ENCODE measurements around the gene MAP3K10. TPM values are rescaled to one million over a fixed set of nuclear protein-coding genes. Genes with fewer than 3 reads are reported as not detected.

Gene MAP3K10
- total and polyA plus RNA-seq, 2 of the 13 experiments (the other 11 are each of a cell fraction or from before 2014, with no cell fraction given): 3.4 to 5.0 TPM

GRCh38 chr19:40231544-40232424 is 40.6 kb downstream of the MAP3K10 start (continued):
- TF ChIP-seq ARID5B (CRISPR knock-in tag; IDR thresholded peaks at IDR 0.05) (peak; percentile 86), ZNF383 (CRISPR knock-in tag; IDR thresholded peaks at IDR 0.05; ENCODE audit: borderline replicate concordance) (no peak), IRF2 (CRISPR knock-in tag; IDR thresholded peaks at IDR 0.05) (peak; percentile 76), ZFYVE20 (CRISPR knock-in tag; IDR thresholded peaks at IDR 0.05; ENCODE audit: borderline replicate concordance, low read depth) (no peak), HHEX (CRISPR knock-in tag; IDR thresholded peaks at IDR 0.05) (no peak), SCMH1 (CRISPR knock-in tag; IDR thresholded peaks at IDR 0.05; ENCODE audit: borderline replicate concordance) (no peak), ZNF251 (CRISPR knock-in tag; IDR thresholded peaks at IDR 0.05) (no peak), NR1H2 (CRISPR knock-in tag; IDR thresholded peaks at IDR 0.05; ENCODE audit: borderline replicate concordance, low read depth) (no peak), ZNF512 (CRISPR knock-in tag; IDR thresholded peaks at IDR 0.05) (0 out of 2 replicates have a peak, but pooled peaks have one; percentile 26), KDM6A (CRISPR knock-in tag; IDR thresholded peaks at IDR 0.05; ENCODE audit: low read depth) (peak; percentile 88; the same call in 1 of the 2 replicates), SNAI1 (CRISPR knock-in tag; IDR thresholded peaks at IDR 0.05; ENCODE audit: borderline replicate concordance) (no peak), KLF15 (CRISPR knock-in tag; IDR thresholded peaks at IDR 0.05; ENCODE audit: borderline replicate concordance) (no peak), ZC3H4 (CRISPR knock-in tag; IDR thresholded peaks at IDR 0.05; ENCODE audit: borderline replicate concordance) (no peak), ETV6 (CRISPR knock-in tag; conservative IDR thresholded peaks at IDR 0.05) (peak; percentile 73; the same call in 1 of the 2 replicates), HIVEP1 (CRISPR knock-in tag; IDR thresholded peaks at IDR 0.05) (0 out of 2 replicates have a peak, but pooled peaks have one; percentile 50), ZNF34 (CRISPR knock-in tag; IDR thresholded peaks at IDR 0.05; ENCODE audit: borderline replicate concordance) (0 out of 2 replicates have a peak, but pooled peaks have one; percentile 60), SRSF4 (IDR thresholded peaks at IDR 0.05; ENCODE audit: low read depth, low read length, poor library complexity, severe bottlenecking) (no peak), YY1 (IDR thresholded peaks at IDR 0.05; ENCODE audit: insufficient read depth, insufficient replicate concordance, low read depth, low read length) (peak; percentile 46), ZBTB34 (CRISPR knock-in tag; IDR thresholded peaks at IDR 0.05) (no peak), BRCA1 (CRISPR knock-in tag; IDR thresholded peaks at IDR 0.05) (no peak), SAP130 (CRISPR knock-in tag; IDR thresholded peaks at IDR 0.05; ENCODE audit: low read depth) (peak; percentile 96), ZNF367 (CRISPR knock-in tag; IDR thresholded peaks at IDR 0.05; ENCODE audit: borderline replicate concordance) (no peak), RBAK (CRISPR knock-in tag; IDR thresholded peaks at IDR 0.05) (no peak)

Data from HepG2 (cell line).